Gastroesophageal sphincter (tissue), 4 donors: ENCODE results near the gene TRIM15. TPM values are rescaled to one million over a fixed set of nuclear protein-coding genes. Genes with fewer than 3 reads are reported as not detected.

ENCODE experiments used
- ATAC-seq: fragments of 150-250 bp; one replicate; pipeline ENCODE4 v1.9.1; 2016; ENCODE audit warnings: mild to moderate bottlenecking, moderate library complexity
- H3K27ac ChIP-seq, 4 donors: fragments of 200-600 bp; sonication (generic) in 3 of 4; 1 replicate in 3 of 4; 2 replicates in 1 of 4; pipeline ENCODE4 v1.5.1; 2016 to 2019
- H3K27me3 ChIP-seq: fragments of 200-600 bp; sonication (generic); one replicate; pipeline ENCODE4 v1.5.1; 2019
- H3K36me3 ChIP-seq, 2 donors: fragments of 200-600 bp; sonication (generic); one replicate each; pipeline ENCODE4 v1.5.1; 2019; ENCODE audit warnings: control low read depth in 1 of 2
- H3K4me1 ChIP-seq, 3 donors: fragments of 200-600 bp; sonication (generic); 1 replicate in 2 of 3; 2 replicates in 1 of 3; pipeline ENCODE4 v1.5.1; 2016 to 2019; ENCODE audit warnings: control low read depth in 2 of 3
- H3K4me3 ChIP-seq, 2 donors: fragments of 200-600 bp; sonication (generic); one replicate each; pipeline ENCODE4 v1.5.1; 2019; ENCODE audit warnings: mild to moderate bottlenecking in 1 of 2, moderate library complexity in 1 of 2
- H3K9me3 ChIP-seq, 3 donors: fragments of 200-600 bp; sonication (generic); one replicate each; pipeline ENCODE4 v1.5.1; 2017 to 2019; ENCODE audit warnings: control low read depth in 2 of 3
- EP300 ChIP-seq: sonication (generic); formaldehyde crosslinking; IDR thresholded peaks from one replicate; pipeline ENCODE4 v1.6.1; 2017; ENCODE audit warnings: antibody characterized with exemption, mild to moderate bottlenecking
- POLR2A ChIP-seq, 2 donors: fragments of 450-650 bp; IDR thresholded peaks; one replicate each; pipeline ENCODE4 v1.6.1; 2017; ENCODE audit warnings: antibody characterized with exemption in 2 of 2, mild to moderate bottlenecking in 2 of 2, moderate library complexity in 1 of 2
- POLR2AphosphoS5 ChIP-seq: sonication (generic); formaldehyde crosslinking; IDR thresholded peaks from one replicate; pipeline ENCODE4 v1.6.1; 2017; ENCODE audit warnings: antibody characterized with exemption
- WGBS, 2 donors: methylation state at CpG; one replicate each; pipeline ENCODE4 v1.1.5; 2018; ENCODE audit warnings: low coverage in 1 of 2; 5-methylcytosine and 5-hydroxymethylcytosine counted together
- total RNA-seq, 4 donors: library from RNA; depleted of rRNA; stranded (reverse); fragments of >200 nt; gene quantifications; one replicate each; pipeline ENCODE4 v1.1.0, GENCODE V29; 2016
- TF ChIP-seq, protein P1 (sequence below), 4 experiments: fragments of 200-600 bp in 2 of 4; fragments of 450-650 bp in 2 of 4; sonication (generic) in 1 of 4; IDR thresholded peaks; one replicate each; pipeline ENCODE4 v1.5.1; 2017 to 2019; ENCODE audit warnings: antibody characterized with exemption in 4 of 4, mild to moderate bottlenecking in 2 of 4, moderate library complexity in 2 of 4

TRIM15 gene
- total RNA-seq, 4 donors from 2014 or later = not detected

DNA sequence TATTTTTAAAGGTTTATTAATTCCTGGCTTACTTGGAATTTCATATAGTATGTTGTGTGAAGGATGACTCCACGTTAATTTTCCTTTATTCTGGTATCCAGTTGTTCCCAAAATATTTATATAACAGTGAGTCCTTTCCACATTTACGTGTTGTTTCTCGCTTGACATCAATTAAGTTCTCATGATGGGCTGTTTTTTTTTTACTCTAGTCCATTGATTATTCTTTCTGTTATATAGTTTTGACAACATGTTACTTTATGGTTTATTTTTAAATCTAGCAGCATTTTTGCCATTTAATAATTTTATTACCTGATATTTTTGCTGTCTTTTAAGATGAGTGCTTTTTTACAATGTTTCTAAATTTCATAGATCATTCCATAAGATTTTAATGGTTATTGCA is 20.7 kb upstream of the TRIM15 start:
- Histone ChIP-seq H3K36me3 (no peaks in the 10 kb centered on the region), H3K4me1 (no peaks in the 10 kb centered on the region), H3K9me3 (no peaks in the 10 kb centered on the region), H3K27me3 (peaks cover 52% of the 10 kb centered on the region), H3K4me3 (no peak overlapping the region), H3K27ac (no peak overlapping the region)
- 31 to 58% methylated on average over 3 of the region's 3 CpGs for WGBS, 2 donors
- ATAC-seq = no peak
- no peak for TF ChIP-seq POLR2AphosphoS5
- TF ChIP-seq, protein P1, sequence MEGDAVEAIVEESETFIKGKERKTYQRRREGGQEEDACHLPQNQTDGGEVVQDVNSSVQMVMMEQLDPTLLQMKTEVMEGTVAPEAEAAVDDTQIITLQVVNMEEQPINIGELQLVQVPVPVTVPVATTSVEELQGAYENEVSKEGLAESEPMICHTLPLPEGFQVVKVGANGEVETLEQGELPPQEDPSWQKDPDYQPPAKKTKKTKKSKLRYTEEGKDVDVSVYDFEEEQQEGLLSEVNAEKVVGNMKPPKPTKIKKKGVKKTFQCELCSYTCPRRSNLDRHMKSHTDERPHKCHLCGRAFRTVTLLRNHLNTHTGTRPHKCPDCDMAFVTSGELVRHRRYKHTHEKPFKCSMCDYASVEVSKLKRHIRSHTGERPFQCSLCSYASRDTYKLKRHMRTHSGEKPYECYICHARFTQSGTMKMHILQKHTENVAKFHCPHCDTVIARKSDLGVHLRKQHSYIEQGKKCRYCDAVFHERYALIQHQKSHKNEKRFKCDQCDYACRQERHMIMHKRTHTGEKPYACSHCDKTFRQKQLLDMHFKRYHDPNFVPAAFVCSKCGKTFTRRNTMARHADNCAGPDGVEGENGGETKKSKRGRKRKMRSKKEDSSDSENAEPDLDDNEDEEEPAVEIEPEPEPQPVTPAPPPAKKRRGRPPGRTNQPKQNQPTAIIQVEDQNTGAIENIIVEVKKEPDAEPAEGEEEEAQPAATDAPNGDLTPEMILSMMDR (IDR thresholded peaks at IDR 0.05) = no peak
- no peak for TF ChIP-seq EP300
- no peak for TF ChIP-seq POLR2A (IDR thresholded peaks at IDR 0.05)

DNA sequence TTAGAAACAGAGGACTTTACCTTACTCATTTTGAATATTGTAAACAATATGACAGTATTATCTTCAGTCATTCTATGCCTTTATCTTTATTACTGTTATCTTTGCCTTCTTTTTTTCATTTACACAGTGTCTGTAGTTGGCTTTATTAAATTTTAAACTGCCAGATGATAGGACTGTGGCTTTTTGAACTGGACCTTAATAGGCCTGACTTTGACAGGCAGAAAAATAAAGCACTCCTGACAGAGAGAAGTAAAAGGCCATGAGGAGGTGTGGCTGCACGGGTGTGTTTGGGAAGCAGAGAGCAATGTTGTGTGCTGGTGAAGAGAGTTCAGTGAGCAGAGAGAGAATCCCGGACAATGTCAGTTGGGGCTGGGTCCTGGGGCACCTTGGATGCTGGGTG is 19.6 kb upstream of the TRIM15 start:
- no peak for ATAC-seq
- no peak overlapping the region for H3K27ac ChIP-seq
- WGBS, 2 donors = 53 to 55% methylated on average over 2 of the region's 2 CpGs
- H3K4me3 ChIP-seq = no peak overlapping the region
- TF ChIP-seq POLR2A (IDR thresholded peaks at IDR 0.05) (no peak), POLR2AphosphoS5 (no peak), EP300 (no peak)
- TF ChIP-seq, protein P1 (IDR thresholded peaks at IDR 0.05) = no peak
- H3K27me3 ChIP-seq = peaks cover 63% of the 10 kb centered on the region
- no peaks in the 10 kb centered on the region for H3K36me3 ChIP-seq
- H3K9me3 ChIP-seq = no peaks in the 10 kb centered on the region
- no peaks in the 10 kb centered on the region for H3K4me1 ChIP-seq

DNA sequence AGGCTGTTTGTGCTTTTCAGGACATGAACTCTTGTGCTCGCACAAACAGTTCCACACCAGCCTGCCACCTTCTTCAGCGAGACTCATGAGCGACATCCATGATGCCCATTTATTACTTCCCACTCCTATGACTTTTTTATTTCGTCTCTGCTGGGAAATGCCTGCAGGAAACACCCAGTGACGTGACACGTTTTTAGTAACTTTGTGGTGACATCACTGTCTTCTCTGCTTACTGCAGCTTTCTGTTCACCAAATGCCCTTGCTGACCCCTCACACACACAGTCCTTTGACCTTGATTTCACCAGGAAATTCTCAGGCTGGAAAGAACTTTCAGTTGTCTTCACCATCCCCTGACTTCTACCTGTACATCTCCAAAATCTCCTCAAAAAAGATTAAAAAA is 18.5 kb upstream of the TRIM15 start:
- Histone ChIP-seq H3K4me1 (no peaks in the 10 kb centered on the region), H3K9me3 (no peaks in the 10 kb centered on the region), H3K36me3 (no peaks in the 10 kb centered on the region), H3K4me3 (no peak overlapping the region), H3K27me3 (peaks cover 64% of the 10 kb centered on the region), H3K27ac (no peak overlapping the region)
- 62 to 67% methylated on average over 2 to 6 of the region's 6 CpGs for WGBS, 2 donors
- ATAC-seq = no peak
- no peak for TF ChIP-seq EP300
- no peak for TF ChIP-seq POLR2AphosphoS5
- TF ChIP-seq, protein P1 (IDR thresholded peaks at IDR 0.05) = no peak
- TF ChIP-seq POLR2A (IDR thresholded peaks at IDR 0.05) = no peak

DNA sequence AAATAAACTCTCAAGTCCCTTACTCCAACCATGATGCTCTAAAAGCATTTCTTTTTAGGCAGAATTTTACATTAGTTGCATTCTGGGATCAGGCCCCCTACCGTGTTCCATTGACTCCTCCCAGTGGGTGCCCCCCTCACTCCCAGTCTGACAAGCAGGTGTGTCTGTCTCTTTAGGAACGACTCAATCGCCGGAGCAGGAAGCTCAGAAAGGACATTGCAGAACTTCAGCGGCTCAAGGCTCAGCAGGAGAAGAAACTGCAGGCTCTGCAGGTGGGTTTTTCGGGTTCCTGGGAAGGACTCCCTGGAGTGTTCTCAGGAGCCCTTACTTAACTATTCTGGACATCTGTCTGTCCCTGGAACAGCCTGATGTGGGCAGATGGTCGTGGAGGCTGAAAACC is 17.5 kb upstream of the TRIM15 start:
- ATAC-seq = no peak
- TF ChIP-seq POLR2A (IDR thresholded peaks at IDR 0.05) (no peak), POLR2AphosphoS5 (no peak), EP300 (no peak)
- TF ChIP-seq, protein P1 (IDR thresholded peaks at IDR 0.05) = no peak
- Histone ChIP-seq H3K27me3 (peaks cover 56% of the 10 kb centered on the region), H3K27ac (no peak overlapping the region), H3K9me3 (no peaks in the 10 kb centered on the region), H3K4me3 (no peak overlapping the region), H3K4me1 (no peaks in the 10 kb centered on the region), H3K36me3 (no peaks in the 10 kb centered on the region)
- WGBS, 2 donors = 48% methylated on average over 2 of the region's 7 CpGs; no CpG with 5 or more reads in 1 of the 2 donors

DNA sequence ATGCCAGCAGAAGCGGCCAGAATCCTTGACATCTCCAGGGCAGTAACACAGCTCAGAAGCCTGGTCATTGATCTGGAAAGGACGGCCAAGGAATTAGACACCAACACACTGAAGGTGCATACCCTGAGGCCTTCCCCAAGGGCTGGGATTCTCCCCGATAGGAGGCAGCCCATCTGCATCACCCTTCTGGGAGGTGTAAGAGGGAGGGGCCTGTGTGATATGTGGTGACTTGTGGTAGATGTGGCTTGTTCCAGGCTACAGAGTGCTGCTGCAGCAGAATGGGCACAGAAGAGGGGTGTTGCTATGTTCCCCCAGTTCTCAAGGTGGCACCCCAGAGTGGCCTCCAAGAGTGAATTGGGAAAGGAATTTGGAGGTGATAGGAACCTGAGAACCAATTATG is 16.2 kb upstream of the TRIM15 start:
- WGBS, 2 donors = no CpG with 5 or more reads among the region's 3 CpGs

More for the DNA sequence above, 16.2 kb upstream of the TRIM15 start:
- no peak for TF ChIP-seq POLR2AphosphoS5
- TF ChIP-seq, protein P1 (IDR thresholded peaks at IDR 0.05) = no peak
- no peak for TF ChIP-seq EP300
- TF ChIP-seq POLR2A (IDR thresholded peaks at IDR 0.05) = no peak
- ATAC-seq = no peak
- Histone ChIP-seq H3K9me3 (no peaks in the 10 kb centered on the region), H3K4me3 (no peak overlapping the region), H3K4me1 (no peaks in the 10 kb centered on the region), H3K36me3 (no peaks in the 10 kb centered on the region), H3K27me3 (peaks cover 52% of the 10 kb centered on the region), H3K27ac (no peak overlapping the region)
